HepG2 (cell line): ENCODE measurements around the gene MSGN1. TPM values are rescaled to one million over a fixed set of nuclear protein-coding genes. Genes with fewer than 3 reads are reported as not detected.

Source experiments
- ATAC-seq: fragments of 200-7000 bp; cut with Tn5 transposase; 3 replicates; pipeline ENCODE4 v1.9.1; 2020; ENCODE audit warnings: mild to moderate bottlenecking, moderate library complexity
- BruUV-seq: library from RNA; stranded (reverse); fragments of 400-500 nt; replicated peaks from 2 replicates; lab custom pipeline; 2021; lab: Mats Ljungman, UMichigan
- CTCF ChIA-PET: fragments of 300-600 bp; formaldehyde crosslinking; extraction: SDS; loops from one replicate; lab custom pipeline; 2021; ENCODE audit warnings: low total read pairs, inconsistent platforms, low intra/inter-chr PET ratio; lab: Yijun Ruan, JAX
- POLR2A ChIA-PET: fragments of 350-600 bp; sonication (Branson Sonifier 250); formaldehyde crosslinking; loops from one replicate; lab custom pipeline; 2020; ENCODE audit warnings: antibody characterized with exemption, inconsistent platforms; lab: Yijun Ruan, JAX
- DNase-seq: peaks from one replicate; pipeline ENCODE4 v3.0.0-alpha.2; 2015; ENCODE audit warnings: low spot score
- FAIRE-seq: peaks from 3 replicates; lab custom pipeline; 2011; peaks lifted over from hg19 to GRCh38; lab: Jason Lieb, UNC
- H2AFZ ChIP-seq: one replicate; pipeline ENCODE4 v1.6.1; 2011; ENCODE audit warnings: low read length, inconsistent platforms
- H3K27ac ChIP-seq: fragments of 300-600 bp; 3 replicates; pipeline ENCODE4 v1.8.0; 2011; ENCODE audit warnings: mixed run types, mild to moderate bottlenecking, mixed read lengths, low read length, inconsistent platforms; ENCODE audit not compliant: insufficient read depth; ENCODE audit errors: extremely low read length
- H3K27me3 ChIP-seq, 2 experiments: fragments of 200-600 bp in 1 of 2; 2 replicates in 1 of 2; 3 replicates in 1 of 2; pipeline versions ENCODE4 v1.6.0 to v1.8.0; 2011; ENCODE audit warnings: low read length in 2 of 2, mild to moderate bottlenecking in 2 of 2, moderate library complexity in 2 of 2, inconsistent platforms in 1 of 2; ENCODE audit not compliant: insufficient read depth in 2 of 2, control insufficient read depth in 1 of 2
- H3K36me3 ChIP-seq, 2 experiments: fragments of 200-600 bp in 1 of 2; replicated peaks in 1 of 2; 2 replicates in 1 of 2; 3 replicates in 1 of 2; pipeline versions ENCODE4 v1.5.1 to v1.8.0; 2011; ENCODE audit warnings: low read length in 2 of 2, inconsistent platforms in 1 of 2; ENCODE audit not compliant: insufficient read depth in 2 of 2, control insufficient read depth in 1 of 2
- H3K4me1 ChIP-seq: 2 replicates; pipeline ENCODE4 v1.5.1; 2012; ENCODE audit warnings: low read length, inconsistent platforms; ENCODE audit not compliant: insufficient read depth
- H3K4me2 ChIP-seq: 2 replicates; pipeline ENCODE4 v1.6.0; 2011; ENCODE audit warnings: low read depth, low read length, inconsistent platforms
- H3K4me3 ChIP-seq, 3 experiments: fragments of 200-600 bp in 1 of 3; sonication (generic), shearing (Covaris generic) in 1 of 3; replicated peaks in 1 of 3; 2 replicates each; pipeline ENCODE4 v1.5.1; 2011 to 2016; ENCODE audit warnings: low read length in 3 of 3, inconsistent platforms in 2 of 3, low read depth in 2 of 3, mild to moderate bottlenecking in 2 of 3, control low read depth in 1 of 3, mixed read lengths in 1 of 3; ENCODE audit not compliant: insufficient read depth in 1 of 3
- H3K79me2 ChIP-seq: one replicate; pipeline ENCODE4 v1.6.1; 2011; ENCODE audit warnings: low read length, inconsistent platforms; ENCODE audit not compliant: insufficient read depth
- H3K9ac ChIP-seq: 2 replicates; pipeline ENCODE4 v1.6.0; 2011; ENCODE audit warnings: mild to moderate bottlenecking, low read depth, low read length, inconsistent platforms; ENCODE audit not compliant: insufficient read depth
- H3K9me3 ChIP-seq: 2 replicates; pipeline ENCODE4 v1.5.1; 2012; ENCODE audit warnings: mild to moderate bottlenecking, low read length
- H4K20me1 ChIP-seq: 2 replicates; pipeline ENCODE4 v1.6.0; 2011; ENCODE audit warnings: inconsistent platforms, mild to moderate bottlenecking, low read length, moderate library complexity; ENCODE audit not compliant: insufficient read depth
- BCL6 ChIP-seq: IDR thresholded peaks from 2 replicates; pipeline ENCODE4 v1.6.1; 2016; ENCODE audit warnings: missing genetic modification reagents, missing compliant biosample characterization
- CTCF ChIP-seq: sonication (generic); formaldehyde crosslinking; IDR thresholded peaks from 2 replicates; pipeline ENCODE4 v1.5.0; 2020; ENCODE audit warnings: mild to moderate bottlenecking, missing genetic modification reagents, moderate library complexity
- HIC2 ChIP-seq: sonication (generic); formaldehyde crosslinking; IDR thresholded peaks from 2 replicates; pipeline ENCODE4 v1.9.0; 2022; ENCODE audit warnings: low read depth, missing genetic modification reagents
- HNRNPK ChIP-seq: fragments of 200-400 bp; formaldehyde crosslinking; IDR thresholded peaks from 2 replicates; pipeline ENCODE4 v1.6.1; 2018; ENCODE audit warnings: low read length, low read depth, moderate library complexity, mild to moderate bottlenecking; ENCODE audit not compliant: poor library complexity, severe bottlenecking
- MXD3 ChIP-seq: IDR thresholded peaks from 2 replicates; pipeline ENCODE4 v1.6.1; 2016; ENCODE audit warnings: mild to moderate bottlenecking, missing biosample characterization, missing genetic modification reagents
- SAP130 ChIP-seq: IDR thresholded peaks from 2 replicates; pipeline ENCODE4 v1.6.1; 2016; ENCODE audit warnings: low read depth
- ZMAT5 ChIP-seq: sonication (generic); formaldehyde crosslinking; IDR thresholded peaks from 2 replicates; pipeline ENCODE4 v1.5.0; 2020; ENCODE audit warnings: mild to moderate bottlenecking, low read depth, missing genetic modification reagents, borderline replicate concordance
- ZNF724P ChIP-seq: sonication (generic); formaldehyde crosslinking; IDR thresholded peaks from 2 replicates; pipeline ENCODE4 v1.8.0; 2022; ENCODE audit warnings: missing genetic modification reagents, borderline replicate concordance
- WGBS: methylation state at CpG from one replicate; pipeline ENCODE4 v1.1.6; 2017; ENCODE audit warnings: low lambda C conversion rate; 5-methylcytosine and 5-hydroxymethylcytosine counted together
- in situ Hi-C: cut with HindIII; loops from 2 replicates; pipeline ENCODE4 v1.10.0; 2017; ENCODE audit warnings: low pct_unique_long_range_greater_than_20kb; ENCODE audit not compliant: extremely low pct_ligation_motif_present
- intact Hi-C: fragments of 100-400 bp; cut with micrococcal nuclease; formaldehyde crosslinking; loops from one replicate; pipeline ENCODE4 v1.10.0; 2022; ENCODE audit not compliant: unreplicated experiment
- polyA plus RNA-seq, 8 experiments: library from polyadenylated mRNA; depleted of rRNA in 3 of 8; stranded (reverse) in 7 of 8; unstranded in 1 of 8; fragments of >200 nt; fragmentation: Illumina TruSeq in 4 of 8; extraction: Trizol in 4 of 8; gene quantifications; 2 replicates each; pipeline versions ENCODE4 v1.2.1 to v1.2.3, GENCODE V29; 2011 to 2016; ENCODE audit warnings: low read depth in 4 of 8, missing spikeins in 1 of 8, mixed read lengths in 1 of 8; ENCODE audit not compliant: insufficient read depth in 1 of 8
- total RNA-seq, 5 experiments: library from RNA; depleted of rRNA; stranded (reverse); fragments of >200 nt; fragmentation: Illumina TruSeq; extraction: Trizol; gene quantifications; 2 replicates each; pipeline ENCODE4 v1.2.3, GENCODE V29; 2016; ENCODE audit warnings: low read depth in 1 of 5

Gene MSGN1
- total and polyA plus RNA-seq, 2 of the 13 experiments (the other 11 are each of a cell fraction or from before 2014, with no cell fraction given) = not detected

- Histone ChIP-seq H3K27ac (no peak overlapping the region), H3K27me3 (peaks cover 0 to 13% of the 10 kb centered on the region in 2 experiments; a peak in 2 of 5 replicates), H3K9me3 (no peaks in the 10 kb centered on the region), H3K4me3 (no peak overlapping the region), H3K36me3 (no peaks in the 10 kb centered on the region), H4K20me1 (no peaks in the 10 kb centered on the region), H3K9ac (no peak overlapping the region), H3K4me1 (no peaks in the 10 kb centered on the region), H3K4me2 (no peak overlapping the region), H3K79me2 (no peaks in the 10 kb centered on the region), H2AFZ (no peak overlapping the region)
- POLR2A ChIA-PET = no interaction called here
- ATAC-seq (no peak), DNase-seq (no peak), FAIRE-seq (no peak)
- WGBS = 14% methylated on average over 5 of the region's 5 CpGs
- no TSS peak for BruUV-seq
- in situ Hi-C loops (no loop called here), intact Hi-C loops (no loop called here)
- CTCF ChIA-PET = no interaction called here
- TF ChIP-seq BCL6 (CRISPR knock-in tag) = no peak
- TF ChIP-seq HNRNPK = no peak
- TF ChIP-seq ZMAT5 (CRISPR knock-in tag) = no peak
- no peak for TF ChIP-seq HIC2
- TF ChIP-seq ZNF724P (CRISPR knock-in tag) = no peak
- no peak for TF ChIP-seq CTCF
- TF ChIP-seq MXD3 (CRISPR knock-in tag) = no peak
- TF ChIP-seq SAP130 = no peak
Measured at GRCh38 chr2:17813742-17814473, 2.4 kb upstream of the MSGN1 start.
